HepG2 (cell line): Measurements from ENCODE around the gene PROX1. TPM values are rescaled to one million over a fixed set of nuclear protein-coding genes. Genes with fewer than 3 reads are reported as not detected.

Experiments used
- ATAC-seq: fragments of 200-7000 bp; cut with Tn5 transposase; 3 replicates; pipeline ENCODE4 v1.9.1; 2020; ENCODE audit warnings: mild to moderate bottlenecking, moderate library complexity
- BruUV-seq: library from RNA; stranded (reverse); fragments of 400-500 nt; replicated peaks from 2 replicates; lab custom pipeline; 2021; lab: Mats Ljungman, UMichigan
- CTCF ChIA-PET: fragments of 300-600 bp; formaldehyde crosslinking; extraction: SDS; loops from one replicate; lab custom pipeline; 2021; ENCODE audit warnings: low total read pairs, inconsistent platforms, low intra/inter-chr PET ratio; lab: Yijun Ruan, JAX
- POLR2A ChIA-PET: fragments of 350-600 bp; sonication (Branson Sonifier 250); formaldehyde crosslinking; loops from one replicate; lab custom pipeline; 2020; ENCODE audit warnings: antibody characterized with exemption, inconsistent platforms; lab: Yijun Ruan, JAX
- DNase-seq: peaks from one replicate; pipeline ENCODE4 v3.0.0-alpha.2; 2015; ENCODE audit warnings: low spot score
- FAIRE-seq: peaks from 3 replicates; lab custom pipeline; 2011; peaks lifted over from hg19 to GRCh38; lab: Jason Lieb, UNC
- H2AFZ ChIP-seq: one replicate; pipeline ENCODE4 v1.6.1; 2011; ENCODE audit warnings: low read length, inconsistent platforms
- H3K27ac ChIP-seq: fragments of 300-600 bp; 3 replicates; pipeline ENCODE4 v1.8.0; 2011; ENCODE audit warnings: mixed run types, mild to moderate bottlenecking, mixed read lengths, low read length, inconsistent platforms; ENCODE audit not compliant: insufficient read depth; ENCODE audit errors: extremely low read length
- H3K27me3 ChIP-seq, 2 experiments: fragments of 200-600 bp in 1 of 2; 2 replicates in 1 of 2; 3 replicates in 1 of 2; pipeline versions ENCODE4 v1.6.0 to v1.8.0; 2011; ENCODE audit warnings: low read length in 2 of 2, mild to moderate bottlenecking in 2 of 2, moderate library complexity in 2 of 2, inconsistent platforms in 1 of 2; ENCODE audit not compliant: insufficient read depth in 2 of 2, control insufficient read depth in 1 of 2
- H3K36me3 ChIP-seq, 2 experiments: fragments of 200-600 bp in 1 of 2; replicated peaks in 1 of 2; 2 replicates in 1 of 2; 3 replicates in 1 of 2; pipeline versions ENCODE4 v1.5.1 to v1.8.0; 2011; ENCODE audit warnings: low read length in 2 of 2, inconsistent platforms in 1 of 2; ENCODE audit not compliant: insufficient read depth in 2 of 2, control insufficient read depth in 1 of 2
- H3K4me1 ChIP-seq: 2 replicates; pipeline ENCODE4 v1.5.1; 2012; ENCODE audit warnings: low read length, inconsistent platforms; ENCODE audit not compliant: insufficient read depth
- H3K4me2 ChIP-seq: 2 replicates; pipeline ENCODE4 v1.6.0; 2011; ENCODE audit warnings: low read depth, low read length, inconsistent platforms
- H3K4me3 ChIP-seq, 3 experiments: fragments of 200-600 bp in 1 of 3; sonication (generic), shearing (Covaris generic) in 1 of 3; replicated peaks in 1 of 3; 2 replicates each; pipeline ENCODE4 v1.5.1; 2011 to 2016; ENCODE audit warnings: low read length in 3 of 3, inconsistent platforms in 2 of 3, low read depth in 2 of 3, mild to moderate bottlenecking in 2 of 3, control low read depth in 1 of 3, mixed read lengths in 1 of 3; ENCODE audit not compliant: insufficient read depth in 1 of 3
- H3K79me2 ChIP-seq: one replicate; pipeline ENCODE4 v1.6.1; 2011; ENCODE audit warnings: low read length, inconsistent platforms; ENCODE audit not compliant: insufficient read depth
- H3K9ac ChIP-seq: 2 replicates; pipeline ENCODE4 v1.6.0; 2011; ENCODE audit warnings: mild to moderate bottlenecking, low read depth, low read length, inconsistent platforms; ENCODE audit not compliant: insufficient read depth
- H3K9me3 ChIP-seq: 2 replicates; pipeline ENCODE4 v1.5.1; 2012; ENCODE audit warnings: mild to moderate bottlenecking, low read length
- H4K20me1 ChIP-seq: 2 replicates; pipeline ENCODE4 v1.6.0; 2011; ENCODE audit warnings: inconsistent platforms, mild to moderate bottlenecking, low read length, moderate library complexity; ENCODE audit not compliant: insufficient read depth
- CBX1 ChIP-seq: IDR thresholded peaks from one replicate; pipeline ENCODE4 v1.6.1; 2016; ENCODE audit warnings: antibody characterized with exemption, low read depth
- HCFC1 ChIP-seq: fragments of 150-350 bp; IDR thresholded peaks from 2 replicates; pipeline ENCODE4 v1.6.1; 2014; ENCODE audit warnings: low read depth, low read length
- HNRNPK ChIP-seq: fragments of 200-400 bp; formaldehyde crosslinking; IDR thresholded peaks from 2 replicates; pipeline ENCODE4 v1.6.1; 2018; ENCODE audit warnings: low read length, low read depth, moderate library complexity, mild to moderate bottlenecking; ENCODE audit not compliant: poor library complexity, severe bottlenecking
- SAFB2 ChIP-seq: sonication (generic); formaldehyde crosslinking; IDR thresholded peaks from 2 replicates; pipeline ENCODE4 v1.5.1; 2020; ENCODE audit warnings: missing genetic modification reagents, low read depth, mild to moderate bottlenecking, borderline replicate concordance
- ZIK1 ChIP-seq: sonication (generic); formaldehyde crosslinking; IDR thresholded peaks from 2 replicates; pipeline ENCODE4 v1.5.0; 2020; ENCODE audit warnings: mild to moderate bottlenecking, low read depth, missing genetic modification reagents, borderline replicate concordance
- ZNF12 ChIP-seq: sonication (generic); formaldehyde crosslinking; IDR thresholded peaks from 2 replicates; pipeline ENCODE4 v1.5.0; 2020; ENCODE audit warnings: missing genetic modification reagents
- ZNF260 ChIP-seq: sonication (generic); formaldehyde crosslinking; IDR thresholded peaks from 2 replicates; pipeline ENCODE4 v1.4.0; 2020; ENCODE audit warnings: missing genetic modification reagents, low read depth, mild to moderate bottlenecking, borderline replicate concordance
- ZNF550 ChIP-seq: sonication (generic); formaldehyde crosslinking; IDR thresholded peaks from 2 replicates; pipeline ENCODE4 v1.4.0; 2020; ENCODE audit warnings: mild to moderate bottlenecking, missing genetic modification reagents, borderline replicate concordance
- ZNF710 ChIP-seq: sonication (generic); formaldehyde crosslinking; IDR thresholded peaks from 2 replicates; pipeline ENCODE4 v1.5.0; 2020; ENCODE audit warnings: mild to moderate bottlenecking, missing genetic modification reagents, borderline replicate concordance
- WGBS: methylation state at CpG from one replicate; pipeline ENCODE4 v1.1.6; 2017; ENCODE audit warnings: low lambda C conversion rate; 5-methylcytosine and 5-hydroxymethylcytosine counted together
- in situ Hi-C: cut with HindIII; loops from 2 replicates; pipeline ENCODE4 v1.10.0; 2017; ENCODE audit warnings: low pct_unique_long_range_greater_than_20kb; ENCODE audit not compliant: extremely low pct_ligation_motif_present
- intact Hi-C: fragments of 100-400 bp; cut with micrococcal nuclease; formaldehyde crosslinking; loops from one replicate; pipeline ENCODE4 v1.10.0; 2022; ENCODE audit not compliant: unreplicated experiment
- polyA plus RNA-seq, 8 experiments: library from polyadenylated mRNA; depleted of rRNA in 3 of 8; stranded (reverse) in 7 of 8; unstranded in 1 of 8; fragments of >200 nt; fragmentation: Illumina TruSeq in 4 of 8; extraction: Trizol in 4 of 8; gene quantifications; 2 replicates each; pipeline versions ENCODE4 v1.2.1 to v1.2.3, GENCODE V29; 2011 to 2016; ENCODE audit warnings: low read depth in 4 of 8, missing spikeins in 1 of 8, mixed read lengths in 1 of 8; ENCODE audit not compliant: insufficient read depth in 1 of 8
- total RNA-seq, 5 experiments: library from RNA; depleted of rRNA; stranded (reverse); fragments of >200 nt; fragmentation: Illumina TruSeq; extraction: Trizol; gene quantifications; 2 replicates each; pipeline ENCODE4 v1.2.3, GENCODE V29; 2016; ENCODE audit warnings: low read depth in 1 of 5

Gene PROX1
- total and polyA plus RNA-seq, 2 of the 13 experiments (the other 11 are each of a cell fraction or from before 2014, with no cell fraction given), result 12.3 to 30.2 TPM

- Histone ChIP-seq H3K4me2 (no peak overlapping the region), H3K27me3 (no peaks in the 10 kb centered on the region), H3K9ac (no peak overlapping the region), H3K9me3 (no peaks in the 10 kb centered on the region), H4K20me1 (no peaks in the 10 kb centered on the region), H2AFZ (no peak overlapping the region), H3K4me3 (no peak overlapping the region), H3K79me2 (no peaks in the 10 kb centered on the region), H3K36me3 (no peaks in the 10 kb centered on the region), H3K4me1 (peaks cover 8% of the 10 kb centered on the region), H3K27ac (no peak overlapping the region)
- ATAC-seq, result no peak
- BruUV-seq, result no TSS peak
- ChIA-PET POLR2A (no interaction called here), CTCF (no interaction called here)
- WGBS, result 88% methylated on average over 4 of the region's 5 CpGs
- FAIRE-seq, result no peak
- TF ChIP-seq ZIK1 (no peak), HNRNPK (no peak), ZNF260 (CRISPR knock-in tag) (no peak), ZNF12 (no peak), HCFC1 (no peak), CBX1 (no peak), ZNF550 (no peak), ZNF710 (CRISPR knock-in tag) (no peak), SAFB2 (no peak)
- DNase-seq, result no peak
- in situ Hi-C loops, result no loop called here
- intact Hi-C loops, result no loop called here
Observed at GRCh38 chr1:214058076-214058475, 70.3 kb downstream of the PROX1 start.
